ENCODE results near the gene C1D.

The C1D gene

DNA sequence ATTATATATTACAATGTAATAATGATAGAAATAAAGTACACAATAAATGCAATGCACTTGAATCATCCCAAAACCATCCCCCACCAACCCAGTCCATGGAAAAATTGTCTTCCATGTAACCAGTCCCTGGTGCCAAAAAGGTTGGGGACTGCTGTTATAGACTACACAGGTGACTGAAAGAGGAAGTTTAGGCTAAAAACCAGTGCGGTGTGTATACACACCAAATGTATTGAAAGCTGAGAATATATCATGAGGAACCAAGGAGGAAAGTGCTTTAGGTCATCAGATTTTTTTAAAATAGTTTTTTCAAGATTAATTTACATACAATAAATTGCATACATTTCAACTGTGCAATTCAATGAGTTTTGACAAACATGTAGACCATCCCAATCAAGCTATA is 20.5 kb upstream of the C1D start:
- TF ChIP-seq SIN3A (IDR thresholded peaks at IDR 0.05; ENCODE audit: borderline replicate concordance, insufficient read depth, low read length): no peak
- TF ChIP-seq, protein P1, sequence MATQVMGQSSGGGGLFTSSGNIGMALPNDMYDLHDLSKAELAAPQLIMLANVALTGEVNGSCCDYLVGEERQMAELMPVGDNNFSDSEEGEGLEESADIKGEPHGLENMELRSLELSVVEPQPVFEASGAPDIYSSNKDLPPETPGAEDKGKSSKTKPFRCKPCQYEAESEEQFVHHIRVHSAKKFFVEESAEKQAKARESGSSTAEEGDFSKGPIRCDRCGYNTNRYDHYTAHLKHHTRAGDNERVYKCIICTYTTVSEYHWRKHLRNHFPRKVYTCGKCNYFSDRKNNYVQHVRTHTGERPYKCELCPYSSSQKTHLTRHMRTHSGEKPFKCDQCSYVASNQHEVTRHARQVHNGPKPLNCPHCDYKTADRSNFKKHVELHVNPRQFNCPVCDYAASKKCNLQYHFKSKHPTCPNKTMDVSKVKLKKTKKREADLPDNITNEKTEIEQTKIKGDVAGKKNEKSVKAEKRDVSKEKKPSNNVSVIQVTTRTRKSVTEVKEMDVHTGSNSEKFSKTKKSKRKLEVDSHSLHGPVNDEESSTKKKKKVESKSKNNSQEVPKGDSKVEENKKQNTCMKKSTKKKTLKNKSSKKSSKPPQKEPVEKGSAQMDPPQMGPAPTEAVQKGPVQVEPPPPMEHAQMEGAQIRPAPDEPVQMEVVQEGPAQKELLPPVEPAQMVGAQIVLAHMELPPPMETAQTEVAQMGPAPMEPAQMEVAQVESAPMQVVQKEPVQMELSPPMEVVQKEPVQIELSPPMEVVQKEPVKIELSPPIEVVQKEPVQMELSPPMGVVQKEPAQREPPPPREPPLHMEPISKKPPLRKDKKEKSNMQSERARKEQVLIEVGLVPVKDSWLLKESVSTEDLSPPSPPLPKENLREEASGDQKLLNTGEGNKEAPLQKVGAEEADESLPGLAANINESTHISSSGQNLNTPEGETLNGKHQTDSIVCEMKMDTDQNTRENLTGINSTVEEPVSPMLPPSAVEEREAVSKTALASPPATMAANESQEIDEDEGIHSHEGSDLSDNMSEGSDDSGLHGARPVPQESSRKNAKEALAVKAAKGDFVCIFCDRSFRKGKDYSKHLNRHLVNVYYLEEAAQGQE (IDR thresholded peaks at IDR 0.05; ENCODE audit: insufficient read depth in 1 of 2, low read depth in 2 of 2, low read length in 2 of 2): no peak
- TF ChIP-seq POLR2AphosphoS5 (IDR thresholded peaks at IDR 0.05; ENCODE audit: low read depth, low read length): no peak
- TF ChIP-seq FOXP2 (optimal IDR thresholded peaks at IDR 0.05; ENCODE audit: borderline replicate concordance, extremely low read depth, extremely low read length, insufficient read depth): no peak
- no peak for TF ChIP-seq TAF1 (IDR thresholded peaks at IDR 0.05; ENCODE audit: borderline replicate concordance, insufficient read depth, low read length)

GRCh38 chr2:68074050-68074449 is 11.2 kb upstream of the C1D start:
- no peak for TF ChIP-seq POLR2AphosphoS5 (IDR thresholded peaks at IDR 0.05; ENCODE audit: low read depth, low read length)
- TF ChIP-seq, protein P1 (IDR thresholded peaks at IDR 0.05; ENCODE audit: insufficient read depth in 1 of 2, low read depth in 2 of 2, low read length in 2 of 2): no peak
- TF ChIP-seq FOXP2 (optimal IDR thresholded peaks at IDR 0.05; ENCODE audit: borderline replicate concordance, extremely low read depth, extremely low read length, insufficient read depth): no peak

DNA sequence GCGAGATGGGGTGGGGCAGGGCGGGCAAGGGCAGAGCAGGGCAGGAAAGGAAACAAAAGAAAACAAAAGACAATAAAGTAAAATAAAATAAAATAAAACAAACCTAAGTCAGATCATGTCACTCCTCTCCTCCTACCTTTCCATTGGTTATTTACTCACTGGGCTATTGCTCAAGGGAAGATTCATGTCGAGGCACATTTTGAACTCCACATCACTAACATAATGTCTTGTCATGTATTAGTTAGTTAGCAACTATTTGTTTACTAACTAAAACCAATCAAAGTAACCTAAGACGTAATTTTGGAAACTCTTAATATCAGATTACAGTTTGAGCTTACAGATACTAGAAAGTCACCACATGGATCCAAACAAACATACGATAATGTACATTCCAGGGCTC is 2.2 kb downstream of the C1D start:
- no peak for TF ChIP-seq SIN3A (IDR thresholded peaks at IDR 0.05; ENCODE audit: borderline replicate concordance, insufficient read depth, low read length)
- no peak for TF ChIP-seq TAF1 (IDR thresholded peaks at IDR 0.05; ENCODE audit: borderline replicate concordance, insufficient read depth, low read length)
- TF ChIP-seq, protein P1 (IDR thresholded peaks at IDR 0.05; ENCODE audit: insufficient read depth in 1 of 2, low read depth in 2 of 2, low read length in 2 of 2): no peak
- TF ChIP-seq POLR2AphosphoS5 (IDR thresholded peaks at IDR 0.05; ENCODE audit: low read depth, low read length): no peak
- no peak for TF ChIP-seq FOXP2 (optimal IDR thresholded peaks at IDR 0.05; ENCODE audit: borderline replicate concordance, extremely low read depth, extremely low read length, insufficient read depth)

GRCh38 chr2:68059784-68060525 is 2.8 kb downstream of the C1D start:
- TF ChIP-seq, protein P1 (IDR thresholded peaks at IDR 0.05; ENCODE audit: insufficient read depth in 1 of 2, low read depth in 2 of 2, low read length in 2 of 2): no peak
- no peak for TF ChIP-seq TAF1 (IDR thresholded peaks at IDR 0.05; ENCODE audit: borderline replicate concordance, insufficient read depth, low read length)
- no peak for TF ChIP-seq POLR2AphosphoS5 (IDR thresholded peaks at IDR 0.05; ENCODE audit: low read depth, low read length)
- no peak for TF ChIP-seq FOXP2 (optimal IDR thresholded peaks at IDR 0.05; ENCODE audit: borderline replicate concordance, extremely low read depth, extremely low read length, insufficient read depth)
- TF ChIP-seq SIN3A (IDR thresholded peaks at IDR 0.05; ENCODE audit: borderline replicate concordance, insufficient read depth, low read length): no peak
